ENCODE data around the gene YDJC. TPM values are rescaled to one million over a fixed set of nuclear protein-coding genes. Genes with fewer than 3 reads are reported as not detected.
"Not testable (repeated sequence)": the region's sequence is repeated elsewhere in the genome, so short reads cannot be mapped to it uniquely, and the experiment has no call there.

The YDJC gene
- polyA plus RNA-seq, 2 donors = 28.5 to 31.4 TPM

GRCh38 chr22:21585389-21585788, 44.4 kb downstream of the YDJC start:
- peaks cover 8 to 9% of the 10 kb centered on the region in 2 donors for H3K4me1 ChIP-seq (ENCODE audit: control insufficient read depth in 2 of 2, insufficient read depth in 2 of 2, low read length in 1 of 2)
- H3K9me3 ChIP-seq (ENCODE audit: control insufficient read depth in 2 of 2, insufficient read depth in 1 of 2, low read depth in 1 of 2, low read length in 1 of 2) = no peaks in the 10 kb centered on the region
- H3K4me3 ChIP-seq (ENCODE audit: low read depth in 1 of 2, low read length in 2 of 2) = no peak overlapping the region
- peaks cover 0 to 2% of the 10 kb centered on the region in 2 donors for H3K36me3 ChIP-seq (ENCODE audit: control insufficient read depth in 2 of 2, insufficient read depth in 2 of 2, low read length in 1 of 2)
- H3K27ac ChIP-seq (ENCODE audit: low read depth in 2 of 2, low read length in 1 of 2) = no peak overlapping the region
- no peaks in the 10 kb centered on the region for H3K27me3 ChIP-seq (ENCODE audit: control insufficient read depth in 1 of 2, insufficient read depth in 2 of 2, low read length in 2 of 2)
- WGBS, 2 donors = 82 to 84% methylated on average over 2 of the region's 2 CpGs

GRCh38 chr22:21582801-21583740, 46.8 kb downstream of the YDJC start:
- Histone ChIP-seq H3K27ac (ENCODE audit: low read depth in 2 of 2, low read length in 1 of 2) (peak overlapping the region; percentile 14 to 61), H3K4me1 (ENCODE audit: control insufficient read depth in 2 of 2, insufficient read depth in 2 of 2, low read length in 1 of 2) (peaks cover 12% of the 10 kb centered on the region in 2 donors), H3K4me3 (ENCODE audit: low read depth in 1 of 2, low read length in 2 of 2) (no peak overlapping the region), H3K36me3 (ENCODE audit: control insufficient read depth in 2 of 2, insufficient read depth in 2 of 2, low read length in 1 of 2) (peaks cover 0 to 4% of the 10 kb centered on the region in 2 donors), H3K9me3 (ENCODE audit: control insufficient read depth in 2 of 2, insufficient read depth in 1 of 2, low read depth in 1 of 2, low read length in 1 of 2) (no peaks in the 10 kb centered on the region), H3K27me3 (ENCODE audit: control insufficient read depth in 1 of 2, insufficient read depth in 2 of 2, low read length in 2 of 2) (no peaks in the 10 kb centered on the region)
- 54 to 57% methylated on average over 10 of the region's 10 CpGs for WGBS, 2 donors

- H3K27ac ChIP-seq (ENCODE audit: low read depth in 2 of 2, low read length in 1 of 2); H3K9me3 ChIP-seq (ENCODE audit: control insufficient read depth in 2 of 2, insufficient read depth in 1 of 2, low read depth in 1 of 2, low read length in 1 of 2); H3K27me3 ChIP-seq (ENCODE audit: control insufficient read depth in 1 of 2, insufficient read depth in 2 of 2, low read length in 2 of 2); H3K36me3 ChIP-seq (ENCODE audit: control insufficient read depth in 2 of 2, insufficient read depth in 2 of 2, low read length in 1 of 2); H3K4me3 ChIP-seq (ENCODE audit: low read depth in 1 of 2, low read length in 2 of 2): not testable (repeated sequence)
- peaks cover 12% of the 10 kb centered on the region in 2 donors for H3K4me1 ChIP-seq (ENCODE audit: control insufficient read depth in 2 of 2, insufficient read depth in 2 of 2, low read length in 1 of 2)
- 94 to 95% methylated on average over 10 of the region's 10 CpGs for WGBS, 2 donors
Measured at GRCh38 chr22:21581009-21581713, 48.7 kb downstream of the YDJC start.

GRCh38 chr22:21580623-21581007, 49.2 kb downstream of the YDJC start:
- H3K4me1 ChIP-seq (ENCODE audit: control insufficient read depth in 2 of 2, insufficient read depth in 2 of 2, low read length in 1 of 2) = peaks cover 12% of the 10 kb centered on the region in 2 donors
- not testable (repeated sequence) for H3K36me3 ChIP-seq (ENCODE audit: control insufficient read depth in 2 of 2, insufficient read depth in 2 of 2, low read length in 1 of 2); H3K4me3 ChIP-seq (ENCODE audit: low read depth in 1 of 2, low read length in 2 of 2); H3K27me3 ChIP-seq (ENCODE audit: control insufficient read depth in 1 of 2, insufficient read depth in 2 of 2, low read length in 2 of 2); H3K9me3 ChIP-seq (ENCODE audit: control insufficient read depth in 2 of 2, insufficient read depth in 1 of 2, low read depth in 1 of 2, low read length in 1 of 2); H3K27ac ChIP-seq (ENCODE audit: low read depth in 2 of 2, low read length in 1 of 2)
- WGBS, 2 donors = 93 to 94% methylated on average over 9 of the region's 9 CpGs

DNA sequence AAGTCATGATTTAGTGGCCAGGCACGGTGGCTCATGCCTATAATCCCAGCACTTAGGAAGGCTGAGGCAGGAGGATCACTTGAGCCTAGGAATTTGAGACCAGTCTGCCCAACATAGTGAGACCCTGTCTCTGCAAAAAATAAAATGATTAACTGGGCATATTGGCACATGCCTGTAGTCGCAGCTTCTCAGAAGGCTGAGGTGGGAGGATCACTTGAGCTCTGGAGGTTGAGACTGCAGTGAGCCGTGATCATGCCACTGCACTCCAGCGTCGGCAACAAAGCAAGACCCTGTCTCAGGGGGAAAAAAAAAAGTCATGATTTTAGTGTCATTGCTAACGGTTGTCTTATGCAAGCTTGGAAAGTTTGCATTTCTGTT, 50.4 kb downstream of the YDJC start:
- no peak overlapping the region for H3K4me3 ChIP-seq (ENCODE audit: low read depth in 1 of 2, low read length in 2 of 2)
- WGBS, 2 donors = 48 to 57% methylated on average over 6 of the region's 6 CpGs
- peaks cover 0 to 6% of the 10 kb centered on the region in 2 donors for H3K36me3 ChIP-seq (ENCODE audit: control insufficient read depth in 2 of 2, insufficient read depth in 2 of 2, low read length in 1 of 2)
- no peaks in the 10 kb centered on the region for H3K9me3 ChIP-seq (ENCODE audit: control insufficient read depth in 2 of 2, insufficient read depth in 1 of 2, low read depth in 1 of 2, low read length in 1 of 2)
- H3K4me1 ChIP-seq (ENCODE audit: control insufficient read depth in 2 of 2, insufficient read depth in 2 of 2, low read length in 1 of 2) = peaks cover 12% of the 10 kb centered on the region in 2 donors
- H3K27me3 ChIP-seq (ENCODE audit: control insufficient read depth in 1 of 2, insufficient read depth in 2 of 2, low read length in 2 of 2) = no peaks in the 10 kb centered on the region
- H3K27ac ChIP-seq (ENCODE audit: low read depth in 2 of 2, low read length in 1 of 2) = no peak overlapping the region

Other genes with a start within 250 kb of the YDJC start
- under 1 TPM in 1 of 2 donors, not detected in 1; 0.01 TPM for gene RIMBP3B, start 246.3 kb downstream of the YDJC start, polyA plus RNA-seq
- gene HIC2, start 212.7 kb downstream of the YDJC start, polyA plus RNA-seq = 1 to 10 TPM; 1.6 to 2.2 TPM
- gene TMEM191C, start 162.6 kb downstream of the YDJC start, polyA plus RNA-seq = 1 to 10 TPM; 3.2 to 3.9 TPM
- under 1 TPM; 0.01 to 0.02 TPM for gene RIMBP3C, start 78.6 kb downstream of the YDJC start, polyA plus RNA-seq
- gene UBE2L3, start 62.3 kb downstream of the YDJC start, polyA plus RNA-seq = 10 to 100 TPM; 48.4 to 49.1 TPM
- under 1 TPM; 0.25 to 0.61 TPM for gene CCDC116, start 2.7 kb upstream of the YDJC start, polyA plus RNA-seq
- 10 to 100 TPM; 18.7 to 52.7 TPM for gene SDF2L1, start 12.3 kb upstream of the YDJC start, polyA plus RNA-seq
- 10 to 100 TPM; 29.7 to 41.8 TPM for gene PPIL2, start 36.0 kb upstream of the YDJC start, polyA plus RNA-seq
- gene YPEL1, start 105.8 kb upstream of the YDJC start, polyA plus RNA-seq = 1 to 10 TPM in 1 of 2 donors, under 1 TPM in 1; 0.96 to 1.3 TPM
- gene MAPK1, start 237.6 kb upstream of the YDJC start, polyA plus RNA-seq = 10 to 100 TPM in 1 of 2 donors, 1 to 10 TPM in 1; 10.0 to 17.4 TPM

All from esophagus (tissue), 2 donors.